GM12878 (cell line): Measurements from ENCODE around the gene TOMM22. TPM values are rescaled to one million over a fixed set of nuclear protein-coding genes. Genes with fewer than 3 reads are reported as not detected.

Source experiments
- BMI1 ChIP-seq: fragments of 450-650 bp; IDR thresholded peaks from 2 replicates; pipeline ENCODE4 v1.6.1; 2016; ENCODE audit warnings: mild to moderate bottlenecking, moderate library complexity, borderline replicate concordance
- BRCA1 ChIP-seq: IDR thresholded peaks from 2 replicates; pipeline ENCODE4 v1.6.1; 2011; ENCODE audit warnings: low read depth, low read length, improper control_type of control experiment
- CEBPB ChIP-seq, 2 experiments: fragments of 150-350 bp in 1 of 2; IDR thresholded peaks; 2 replicates each; pipeline ENCODE4 v1.6.1; 2012 to 2014; ENCODE audit warnings: low read depth in 2 of 2, low read length in 2 of 2, borderline replicate concordance in 1 of 2, inconsistent platforms in 1 of 2
- CHD2 ChIP-seq: IDR thresholded peaks from 2 replicates; pipeline ENCODE4 v1.6.1; 2011; ENCODE audit warnings: low read depth, low read length, improper control_type of control experiment, borderline replicate concordance
- CHD4 ChIP-seq: fragments of 200-600 bp; sonication (generic); IDR thresholded peaks from 2 replicates; pipeline ENCODE4 v1.6.1; 2016; ENCODE audit warnings: mild to moderate bottlenecking
- ESRRA ChIP-seq: IDR thresholded peaks from 2 replicates; pipeline ENCODE4 v1.6.1; 2012; ENCODE audit warnings: mild to moderate bottlenecking, low read length, improper control_type of control experiment
- FOS ChIP-seq: IDR thresholded peaks from 3 replicates; pipeline ENCODE4 v1.6.1; 2011; ENCODE audit warnings: borderline replicate concordance; ENCODE audit not compliant: insufficient read length; ENCODE audit errors: extremely low read depth
- FOXM1 ChIP-seq: IDR thresholded peaks from 2 replicates; pipeline ENCODE4 v1.6.1; 2012; ENCODE audit warnings: low read depth, mild to moderate bottlenecking, inconsistent platforms, low read length, moderate library complexity
- HDGF ChIP-seq: fragments of 450-650 bp; IDR thresholded peaks from 2 replicates; pipeline ENCODE4 v1.6.1; 2016; ENCODE audit warnings: antibody characterized with exemption
- IKZF2 ChIP-seq, 2 experiments: fragments of 450-650 bp; IDR thresholded peaks; 2 replicates each; pipeline ENCODE4 v1.6.1; 2017; ENCODE audit warnings: mild to moderate bottlenecking in 2 of 2, moderate library complexity in 2 of 2
- IRF4 ChIP-seq: IDR thresholded peaks from 2 replicates; pipeline ENCODE4 v1.6.1; 2011; ENCODE audit warnings: low read depth, low read length
- KLF5 ChIP-seq: fragments of 450-650 bp; IDR thresholded peaks from 2 replicates; pipeline ENCODE4 v1.6.1; 2014; ENCODE audit warnings: mild to moderate bottlenecking; ENCODE audit not compliant: partially characterized antibody
- LARP7 ChIP-seq: fragments of 450-650 bp; IDR thresholded peaks from 2 replicates; pipeline ENCODE4 v1.6.1; 2017; ENCODE audit warnings: mild to moderate bottlenecking
- MTA3 ChIP-seq: IDR thresholded peaks from 2 replicates; pipeline ENCODE4 v1.6.1; 2012; ENCODE audit warnings: low read length, inconsistent platforms, borderline replicate concordance
- MYB ChIP-seq: fragments of 150-350 bp; IDR thresholded peaks from 2 replicates; pipeline ENCODE4 v1.6.1; 2014; ENCODE audit warnings: mild to moderate bottlenecking, low read depth, low read length, borderline replicate concordance
- NFYA ChIP-seq: IDR thresholded peaks from 2 replicates; pipeline ENCODE4 v1.6.1; 2011; ENCODE audit warnings: low read depth, mild to moderate bottlenecking, low read length, improper control_type of control experiment, borderline replicate concordance
- NR2C1 ChIP-seq: fragments of 450-650 bp; IDR thresholded peaks from 2 replicates; pipeline ENCODE4 v1.6.1; 2017; ENCODE audit warnings: antibody characterized with exemption, mild to moderate bottlenecking, moderate library complexity
- RELA ChIP-seq: fragments of 450-650 bp; IDR thresholded peaks from 2 replicates; pipeline ENCODE4 v1.8.0; 2014; ENCODE audit warnings: borderline replicate concordance; ENCODE audit not compliant: partially characterized antibody
- RUNX3 ChIP-seq: IDR thresholded peaks from 2 replicates; pipeline ENCODE4 v1.6.1; 2012; ENCODE audit warnings: low read length, inconsistent platforms
- SIX5 ChIP-seq: IDR thresholded peaks from 2 replicates; pipeline ENCODE4 v1.6.1; 2011; ENCODE audit warnings: mild to moderate bottlenecking, low read depth, low read length, moderate library complexity; ENCODE audit not compliant: severe bottlenecking
- TAF1 ChIP-seq: IDR thresholded peaks from 2 replicates; pipeline ENCODE4 v1.6.1; 2011; ENCODE audit warnings: mild to moderate bottlenecking, low read depth, low read length, borderline replicate concordance
- WRNIP1 ChIP-seq: IDR thresholded peaks from 2 replicates; pipeline ENCODE4 v1.6.1; 2011; ENCODE audit warnings: low read depth, low read length, improper control_type of control experiment, borderline replicate concordance
- ZBED1 ChIP-seq: IDR thresholded peaks from 2 replicates; pipeline ENCODE4 v1.6.1; 2016; ENCODE audit warnings: borderline replicate concordance
- polyA plus RNA-seq, 11 experiments: library from polyadenylated mRNA; depleted of rRNA in 4 of 11; unstranded in 6 of 11; stranded (reverse) in 5 of 11; fragments of >200 nt; fragmentation: Nextera tagmentation in 4 of 11; fragmentation: Illumina TruSeq in 1 of 11; extraction: Ambion mirVana in 4 of 11; extraction: Trizol in 1 of 11; gene quantifications; 1 replicate in 1 of 11; 2 replicates in 10 of 11; pipeline versions ENCODE4 v1.2.1 to v1.2.3, GENCODE V29; 2011 to 2016; ENCODE audit warnings: inconsistent platforms in 2 of 11, missing spikeins in 2 of 11, low read depth in 1 of 11
- total RNA-seq, 4 experiments: library from RNA; depleted of rRNA in 3 of 4; stranded (reverse); fragments of >200 nt in 3 of 4; fragmentation: Illumina TruSeq in 1 of 4; extraction: Trizol in 1 of 4; gene quantifications; 2 replicates each; pipeline versions ENCODE4 v1.2.1 to v1.2.3, GENCODE V29; 2013 to 2021
- TF ChIP-seq, protein P1 (sequence below): fragments of 450-650 bp; IDR thresholded peaks from 2 replicates; pipeline ENCODE4 v1.6.1; 2017; ENCODE audit warnings: low read depth, mild to moderate bottlenecking, moderate library complexity
- TF ChIP-seq, protein P2 (sequence below): IDR thresholded peaks from 2 replicates; pipeline ENCODE4 v1.6.1; 2012; ENCODE audit warnings: low read depth, low read length, improper control_type of control experiment
- TF ChIP-seq, protein P3 (sequence below): fragments of 450-650 bp; formaldehyde crosslinking; IDR thresholded peaks from 2 replicates; pipeline ENCODE4 v1.4.0; 2020; ENCODE audit warnings: mild to moderate bottlenecking, moderate library complexity

Gene TOMM22
- total and polyA plus RNA-seq, 10 of the 15 experiments (the other 5 are each of a cell fraction or from before 2014, with no cell fraction given): 37.6 to 197 (median 94.9) TPM

DNA sequence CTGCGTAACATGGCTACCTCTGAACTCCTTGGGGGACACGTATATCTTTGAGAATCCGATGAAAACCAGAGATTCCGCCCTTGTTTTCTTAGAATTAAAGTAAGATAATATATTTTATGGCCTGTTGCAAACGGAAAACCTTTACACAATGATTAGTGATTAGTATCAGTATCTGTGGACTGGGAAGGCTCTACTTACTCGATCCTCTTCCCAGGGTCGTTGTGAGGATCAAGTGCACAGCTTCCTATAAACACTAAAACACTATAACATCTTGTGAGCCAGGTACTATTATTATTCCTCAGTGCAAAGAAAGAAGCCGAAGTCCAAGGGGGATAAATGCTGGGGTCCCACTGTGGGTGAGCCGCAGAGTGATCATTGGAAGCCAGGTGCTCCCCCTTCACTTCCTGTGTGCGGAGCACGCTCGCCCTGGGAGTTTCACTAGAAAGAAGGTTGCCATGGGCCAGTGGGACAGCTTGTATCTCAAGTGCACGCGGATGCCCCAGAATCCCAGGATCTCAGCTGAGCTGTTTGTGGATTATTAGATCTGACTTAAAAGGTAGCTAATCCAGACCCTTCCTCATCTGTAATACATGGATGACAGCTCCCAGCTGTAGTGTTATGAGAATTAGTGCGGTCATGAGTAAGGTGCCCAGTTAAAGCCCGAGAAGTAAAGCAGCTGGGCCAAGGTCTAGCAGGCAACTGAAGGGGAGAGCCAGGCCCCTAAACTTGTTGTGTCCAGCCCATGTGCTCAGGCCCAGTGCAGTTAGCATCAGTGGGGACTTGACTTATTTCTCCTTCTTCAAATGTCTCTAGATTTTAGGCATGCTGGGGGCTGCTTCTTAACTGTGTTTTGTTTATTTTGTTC is 24.5 kb upstream of the TOMM22 start (continued):
- TF ChIP-seq, protein P1, sequence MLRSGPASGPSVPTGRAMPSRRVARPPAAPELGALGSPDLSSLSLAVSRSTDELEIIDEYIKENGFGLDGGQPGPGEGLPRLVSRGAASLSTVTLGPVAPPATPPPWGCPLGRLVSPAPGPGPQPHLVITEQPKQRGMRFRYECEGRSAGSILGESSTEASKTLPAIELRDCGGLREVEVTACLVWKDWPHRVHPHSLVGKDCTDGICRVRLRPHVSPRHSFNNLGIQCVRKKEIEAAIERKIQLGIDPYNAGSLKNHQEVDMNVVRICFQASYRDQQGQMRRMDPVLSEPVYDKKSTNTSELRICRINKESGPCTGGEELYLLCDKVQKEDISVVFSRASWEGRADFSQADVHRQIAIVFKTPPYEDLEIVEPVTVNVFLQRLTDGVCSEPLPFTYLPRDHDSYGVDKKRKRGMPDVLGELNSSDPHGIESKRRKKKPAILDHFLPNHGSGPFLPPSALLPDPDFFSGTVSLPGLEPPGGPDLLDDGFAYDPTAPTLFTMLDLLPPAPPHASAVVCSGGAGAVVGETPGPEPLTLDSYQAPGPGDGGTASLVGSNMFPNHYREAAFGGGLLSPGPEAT: no peak
- TF ChIP-seq FOS (no peak), IRF4 (0 out of 2 replicates have a peak, but pooled peaks have one; percentile 8), CEBPB (IDR thresholded peaks at IDR 0.05; ENCODE audit: borderline replicate concordance in 1 of 2, low read depth in 2 of 2, low read length in 2 of 2) (no peak), ZBED1 (no peak), KLF5 (no peak), NR2C1 (no peak), MYB (no peak), HDGF (no peak), CHD2 (no peak), BMI1 (no peak), BRCA1 (no peak), WRNIP1 (no peak), ESRRA (no peak), TAF1 (no peak), FOXM1 (no peak), RUNX3 (peak; percentile 45; the same call in 1 of the 2 replicates), MTA3 (no peak), SIX5 (no peak), LARP7 (0 out of 2 replicates have a peak, but pooled peaks have one; percentile 8), NFYA (no peak), CHD4 (no peak), IKZF2 (IDR thresholded peaks at IDR 0.05) (no peak), RELA (no peak)
- TF ChIP-seq, protein P2, sequence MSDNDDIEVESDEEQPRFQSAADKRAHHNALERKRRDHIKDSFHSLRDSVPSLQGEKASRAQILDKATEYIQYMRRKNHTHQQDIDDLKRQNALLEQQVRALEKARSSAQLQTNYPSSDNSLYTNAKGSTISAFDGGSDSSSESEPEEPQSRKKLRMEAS: peak; percentile 55; the same call in 1 of the 2 replicates
- TF ChIP-seq, protein P3, sequence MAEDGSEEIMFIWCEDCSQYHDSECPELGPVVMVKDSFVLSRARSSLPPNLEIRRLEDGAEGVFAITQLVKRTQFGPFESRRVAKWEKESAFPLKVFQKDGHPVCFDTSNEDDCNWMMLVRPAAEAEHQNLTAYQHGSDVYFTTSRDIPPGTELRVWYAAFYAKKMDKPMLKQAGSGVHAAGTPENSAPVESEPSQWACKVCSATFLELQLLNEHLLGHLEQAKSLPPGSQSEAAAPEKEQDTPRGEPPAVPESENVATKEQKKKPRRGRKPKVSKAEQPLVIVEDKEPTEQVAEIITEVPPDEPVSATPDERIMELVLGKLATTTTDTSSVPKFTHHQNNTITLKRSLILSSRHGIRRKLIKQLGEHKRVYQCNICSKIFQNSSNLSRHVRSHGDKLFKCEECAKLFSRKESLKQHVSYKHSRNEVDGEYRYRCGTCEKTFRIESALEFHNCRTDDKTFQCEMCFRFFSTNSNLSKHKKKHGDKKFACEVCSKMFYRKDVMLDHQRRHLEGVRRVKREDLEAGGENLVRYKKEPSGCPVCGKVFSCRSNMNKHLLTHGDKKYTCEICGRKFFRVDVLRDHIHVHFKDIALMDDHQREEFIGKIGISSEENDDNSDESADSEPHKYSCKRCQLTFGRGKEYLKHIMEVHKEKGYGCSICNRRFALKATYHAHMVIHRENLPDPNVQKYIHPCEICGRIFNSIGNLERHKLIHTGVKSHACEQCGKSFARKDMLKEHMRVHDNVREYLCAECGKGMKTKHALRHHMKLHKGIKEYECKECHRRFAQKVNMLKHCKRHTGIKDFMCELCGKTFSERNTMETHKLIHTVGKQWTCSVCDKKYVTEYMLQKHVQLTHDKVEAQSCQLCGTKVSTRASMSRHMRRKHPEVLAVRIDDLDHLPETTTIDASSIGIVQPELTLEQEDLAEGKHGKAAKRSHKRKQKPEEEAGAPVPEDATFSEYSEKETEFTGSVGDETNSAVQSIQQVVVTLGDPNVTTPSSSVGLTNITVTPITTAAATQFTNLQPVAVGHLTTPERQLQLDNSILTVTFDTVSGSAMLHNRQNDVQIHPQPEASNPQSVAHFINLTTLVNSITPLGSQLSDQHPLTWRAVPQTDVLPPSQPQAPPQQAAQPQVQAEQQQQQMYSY (CRISPR knock-in tag): no peak
